Left ventricle myocardium superior (tissue), 1 donor: ENCODE results near the gene ZSCAN26. TPM values are rescaled to one million over a fixed set of nuclear protein-coding genes. Genes with fewer than 3 reads are reported as not detected.
A peak's percentile ranks its signal among the peaks of the same experiment; 100 is the strongest.

Experiments used
- ATAC-seq: fragments of 200-7000 bp; cut with Tn5 transposase; one replicate; pipeline ENCODE4 v1.9.1; 2020; ENCODE audit warnings: mild to moderate bottlenecking, moderate library complexity
- DNase-seq: peaks from one replicate; pipeline ENCODE4 v3.0.0-alpha.2; 2020
- intact Hi-C: fragments of 100-400 bp; cut with micrococcal nuclease; formaldehyde crosslinking; loops from one replicate; pipeline ENCODE4 v1.11.0; 2022
- total RNA-seq: library from RNA; stranded (reverse); fragmentation: NEBNext Ultra II Directional; extraction: Animal tissue kit (Norgen Biotek cat#: 25700); gene quantifications from one replicate; pipeline ENCODE4 v1.2.1, GENCODE V29; 2021
- donor health status: DM: no; HTN: yes; CAD: no; lungs with severe emphysema.

Gene ZSCAN26
- total RNA-seq, 1 donor from 2014 or later: 13.8 TPM

GRCh38 chr6:28252009-28252975 lies 14.7 kb upstream of the ZSCAN26 start, which contains the start of gene ZKSCAN4:
ZKSCAN4 (minus strand) TSS chr6:28252269; CDS start chr6:28251980, 289 bp downstream.
- DNase-seq: peak; percentile 56
- intact Hi-C loops: no loop called here
- ATAC-seq: peak; percentile 99

- DNase-seq (no peak), ATAC-seq (no peak)
- intact Hi-C loops: no loop called here
Observed at GRCh38 chr6:28254121-28254519, 12.8 kb upstream of the ZSCAN26 start.

- DNase-seq: no peak
- no peak for ATAC-seq
- intact Hi-C loops: no loop called here
Observed at GRCh38 chr6:28257042-28257441, 9.9 kb upstream of the ZSCAN26 start.

GRCh38 chr6:28258877-28259777 lies 7.8 kb upstream of the ZSCAN26 start, which contains the start of gene NKAPL:
NKAPL (plus strand) TSS chr6:28259297; CDS start chr6:28259372, 75 bp downstream.
- DNase-seq (peak; percentile 91), ATAC-seq (peak; percentile 99)
- intact Hi-C loops: no loop called here

- intact Hi-C loops: no loop called here
- DNase-seq (no peak), ATAC-seq (no peak)
Observed at GRCh38 chr6:28263922-28264321, 3.0 kb upstream of the ZSCAN26 start.

- DNase-seq: no peak
- intact Hi-C loops: no loop called here
- ATAC-seq: no peak
Observed at GRCh38 chr6:28264834-28265401, 2.0 kb upstream of the ZSCAN26 start.

- ATAC-seq (no peak), DNase-seq (no peak)
- intact Hi-C loops: no loop called here
Observed at GRCh38 chr6:28266563-28266961, 381 bp upstream of the ZSCAN26 start.

GRCh38 chr6:28267695-28268059 lies 734 bp downstream of the ZSCAN26 start:
- DNase-seq: no peak
- intact Hi-C loops: no loop called here
- ATAC-seq: no peak

GRCh38 chr6:28269492-28269891 lies 2.5 kb downstream of the ZSCAN26 start:
- ATAC-seq: no peak
- no peak for DNase-seq
- intact Hi-C loops: no loop called here

- ATAC-seq: no peak
- intact Hi-C loops: no loop called here
- DNase-seq: no peak
Observed at GRCh38 chr6:28274888-28275287, 7.9 kb downstream of the ZSCAN26 start.

GRCh38 chr6:28277746-28278145 lies 10.8 kb downstream of the ZSCAN26 start:
- intact Hi-C loops: no loop called here
- ATAC-seq (no peak), DNase-seq (no peak)

GRCh38 chr6:28280595-28281287 lies 13.8 kb downstream of the ZSCAN26 start:
- intact Hi-C loops: no loop called here
- DNase-seq (no peak), ATAC-seq (no peak)

GRCh38 chr6:28281288-28282064 lies 14.5 kb downstream of the ZSCAN26 start, which contains the start of gene PGBD1:
PGBD1 (plus strand) TSS chr6:28281572; CDS start chr6:28283814, 2,242 bp downstream.
- ATAC-seq (peak; percentile 98), DNase-seq (peak; percentile 89)
- intact Hi-C loops: no loop called here

- intact Hi-C loops: no loop called here
- no peak for ATAC-seq
- DNase-seq: no peak
Observed at GRCh38 chr6:28282926-28283325, 16.0 kb downstream of the ZSCAN26 start.

GRCh38 chr6:28291573-28291972 lies 24.6 kb downstream of the ZSCAN26 start:
- intact Hi-C loops: no loop called here
- no peak for DNase-seq
- ATAC-seq: no peak

GRCh38 chr6:28295326-28295725 lies 28.4 kb downstream of the ZSCAN26 start:
- ATAC-seq (no peak), DNase-seq (no peak)
- intact Hi-C loops: no loop called here

GRCh38 chr6:28296520-28297060 lies 29.6 kb downstream of the ZSCAN26 start:
- intact Hi-C loops: no loop called here
- ATAC-seq (no peak), DNase-seq (no peak)

GRCh38 chr6:28303570-28303969 lies 36.6 kb downstream of the ZSCAN26 start:
- ATAC-seq (no peak), DNase-seq (no peak)
- intact Hi-C loops: no loop called here
